Amniotic stem cell (primary cell): ENCODE data around the gene OR4C15.

Experiments used
- DNase-seq: peaks from one replicate; lab custom pipeline; 2025; lab: John Stamatoyannopoulos, UW

The OR4C15 gene

GRCh38 chr11:55554169-55554568 is at the start of gene OR4C15:
Gene OR4C15 (plus strand): TSS chr11:55554469. CDS start chr11:55554469, 0 bp downstream.
- no peak for DNase-seq

GRCh38 chr11:55571828-55572227 is 17.6 kb downstream of the OR4C15 start, which contains the start of gene OR4C16:
Gene OR4C16 (plus strand): TSS chr11:55572128. CDS start chr11:55572128, 0 bp downstream.
- no peak for DNase-seq

GRCh38 chr11:55572548-55572947 is 18.3 kb downstream of the OR4C15 start:
- no peak for DNase-seq
